Muscle of arm (tissue), 12 donors: ENCODE measurements around the gene ANKS6. TPM values are rescaled to one million over a fixed set of nuclear protein-coding genes. Genes with fewer than 3 reads are reported as not detected.

Experiments
- DNase-seq: peaks from one replicate; pipeline ENCODE4 v3.0.0-alpha.2; 2013
- polyA plus RNA-seq, 12 donors: library from polyadenylated mRNA; unstranded; fragments of 120-200 nt; gene quantifications; one replicate each; pipeline ENCODE4 v1.2.1, GENCODE V29; 2013; ENCODE audit not compliant: insufficient read length in 12 of 12

ANKS6 gene
- polyA plus RNA-seq, 12 donors: 7.8 to 17.4 (median 11.9) TPM; not detected in 1

- no peak for DNase-seq
Measured at GRCh38 chr9:98772364-98773155, 23.8 kb downstream of the ANKS6 start.

- DNase-seq: no peak
Measured at GRCh38 chr9:98771209-98771874, 25.0 kb downstream of the ANKS6 start.

- no peak for DNase-seq
Measured at GRCh38 chr9:98770717-98771116, 25.6 kb downstream of the ANKS6 start.

GRCh38 chr9:98768344-98768743, 28.0 kb downstream of the ANKS6 start:
- no peak for DNase-seq

- no peak for DNase-seq
Measured at GRCh38 chr9:98767915-98768314, 28.4 kb downstream of the ANKS6 start.

GRCh38 chr9:98767196-98767595, 29.2 kb downstream of the ANKS6 start:
- DNase-seq: no peak

- DNase-seq: no peak
Measured at GRCh38 chr9:98766586-98766985, 29.8 kb downstream of the ANKS6 start.

- DNase-seq: no peak
Measured at GRCh38 chr9:98765256-98765655, 31.1 kb downstream of the ANKS6 start.

GRCh38 chr9:98763986-98764745, 32.2 kb downstream of the ANKS6 start:
- no peak for DNase-seq

- DNase-seq: no peak
Measured at GRCh38 chr9:98760231-98760630, 36.1 kb downstream of the ANKS6 start.

GRCh38 chr9:98755006-98755618, 41.2 kb downstream of the ANKS6 start:
- no peak for DNase-seq

- no peak for DNase-seq
Measured at GRCh38 chr9:98751210-98751609, 45.1 kb downstream of the ANKS6 start.

GRCh38 chr9:98750364-98751060, 45.8 kb downstream of the ANKS6 start:
- DNase-seq: no peak

GRCh38 chr9:98747476-98747875, 48.9 kb downstream of the ANKS6 start:
- no peak for DNase-seq

- DNase-seq: no peak
Measured at GRCh38 chr9:98745470-98745869, 50.9 kb downstream of the ANKS6 start.

- DNase-seq: no peak
Measured at GRCh38 chr9:98743818-98744611, 52.3 kb downstream of the ANKS6 start.

GRCh38 chr9:98743329-98743728, 53.0 kb downstream of the ANKS6 start:
- DNase-seq: no peak

GRCh38 chr9:98742325-98743280, 53.8 kb downstream of the ANKS6 start:
- DNase-seq: no peak

GRCh38 chr9:98740226-98740881, 56.0 kb downstream of the ANKS6 start:
- DNase-seq: no peak
